HepG2 (cell line): ENCODE measurements around the gene TMEM185B. TPM values are rescaled to one million over a fixed set of nuclear protein-coding genes. Genes with fewer than 3 reads are reported as not detected.

Source experiments
- CBX5 ChIP-seq: sonication (generic); formaldehyde crosslinking; IDR thresholded peaks from 2 replicates; pipeline ENCODE4 v1.4.0; 2020; ENCODE audit warnings: missing genetic modification reagents, borderline replicate concordance
- ERF ChIP-seq: IDR thresholded peaks from 2 replicates; pipeline ENCODE4 v1.6.1; 2018; ENCODE audit warnings: missing biosample characterization, missing genetic modification reagents
- ESRRA ChIP-seq: sonication (generic); formaldehyde crosslinking; IDR thresholded peaks from 2 replicates; pipeline ENCODE4 v1.5.1; 2020; ENCODE audit warnings: mild to moderate bottlenecking, low read depth, missing genetic modification reagents
- HNRNPK ChIP-seq: fragments of 200-400 bp; formaldehyde crosslinking; IDR thresholded peaks from 2 replicates; pipeline ENCODE4 v1.6.1; 2018; ENCODE audit warnings: low read length, low read depth, moderate library complexity, mild to moderate bottlenecking; ENCODE audit not compliant: poor library complexity, severe bottlenecking
- ISL2 ChIP-seq: sonication (generic); formaldehyde crosslinking; IDR thresholded peaks from 2 replicates; pipeline ENCODE4 v1.5.0; 2020; ENCODE audit warnings: missing genetic modification reagents
- MBD4 ChIP-seq: IDR thresholded peaks from 2 replicates; pipeline ENCODE4 v1.6.1; 2012; ENCODE audit warnings: low read length, inconsistent platforms, borderline replicate concordance
- MED13 ChIP-seq: sonication (generic); formaldehyde crosslinking; IDR thresholded peaks from 2 replicates; pipeline ENCODE4 v1.5.0; 2020; ENCODE audit warnings: missing genetic modification reagents
- MTERF4 ChIP-seq: sonication (generic); formaldehyde crosslinking; IDR thresholded peaks from 2 replicates; pipeline ENCODE4 v1.8.0; 2023; ENCODE audit warnings: mild to moderate bottlenecking, missing genetic modification reagents
- NR2F1 ChIP-seq, 2 experiments: fragments of 450-650 bp in 1 of 2; formaldehyde crosslinking in 1 of 2; IDR thresholded peaks; 2 replicates each; pipeline versions ENCODE4 v1.5.0 to v1.6.1; 2016 to 2020; ENCODE audit warnings: mild to moderate bottlenecking in 1 of 2, missing compliant biosample characterization in 1 of 2, missing genetic modification reagents in 1 of 2, moderate library complexity in 1 of 2
- SCMH1 ChIP-seq: sonication (generic); formaldehyde crosslinking; IDR thresholded peaks from 2 replicates; pipeline ENCODE4 v1.9.0; 2021; ENCODE audit warnings: missing genetic modification reagents, mild to moderate bottlenecking, borderline replicate concordance
- TRAFD1 ChIP-seq: sonication (generic); formaldehyde crosslinking; IDR thresholded peaks from 2 replicates; pipeline ENCODE4 v1.5.1; 2020; ENCODE audit warnings: missing genetic modification reagents, mild to moderate bottlenecking, borderline replicate concordance
- ZBTB49 ChIP-seq: sonication (generic); formaldehyde crosslinking; IDR thresholded peaks from 2 replicates; pipeline ENCODE4 v1.4.0; 2020; ENCODE audit warnings: missing genetic modification reagents, borderline replicate concordance
- ZNF235 ChIP-seq: sonication (generic); formaldehyde crosslinking; IDR thresholded peaks from 2 replicates; pipeline ENCODE4 v1.8.1; 2023; ENCODE audit warnings: mild to moderate bottlenecking, missing genetic modification reagents, borderline replicate concordance
- ZNF276 ChIP-seq: sonication (generic); formaldehyde crosslinking; IDR thresholded peaks from 2 replicates; pipeline ENCODE4 v1.4.0; 2020; ENCODE audit warnings: mild to moderate bottlenecking, low read depth, missing genetic modification reagents
- ZNF362 ChIP-seq: sonication (generic); formaldehyde crosslinking; IDR thresholded peaks from 2 replicates; pipeline ENCODE4 v1.4.0; 2020; ENCODE audit warnings: missing genetic modification reagents, mild to moderate bottlenecking, borderline replicate concordance
- ZNF704 ChIP-seq: sonication (generic); formaldehyde crosslinking; IDR thresholded peaks from 2 replicates; pipeline ENCODE4 v1.8.1; 2023; ENCODE audit warnings: mild to moderate bottlenecking, inconsistent platforms, moderate library complexity, missing genetic modification reagents, borderline replicate concordance
- ZSCAN12 ChIP-seq: sonication (generic); formaldehyde crosslinking; IDR thresholded peaks from 2 replicates; pipeline ENCODE4 v1.9.0; 2021; ENCODE audit warnings: mild to moderate bottlenecking, missing genetic modification reagents
- ZSCAN9 ChIP-seq: IDR thresholded peaks from 2 replicates; pipeline ENCODE4 v1.6.1; 2016; ENCODE audit warnings: borderline replicate concordance
- polyA plus RNA-seq, 8 experiments: library from polyadenylated mRNA; depleted of rRNA in 3 of 8; stranded (reverse) in 7 of 8; unstranded in 1 of 8; fragments of >200 nt; fragmentation: Illumina TruSeq in 4 of 8; extraction: Trizol in 4 of 8; gene quantifications; 2 replicates each; pipeline versions ENCODE4 v1.2.1 to v1.2.3, GENCODE V29; 2011 to 2016; ENCODE audit warnings: low read depth in 4 of 8, missing spikeins in 1 of 8, mixed read lengths in 1 of 8; ENCODE audit not compliant: insufficient read depth in 1 of 8
- total RNA-seq, 5 experiments: library from RNA; depleted of rRNA; stranded (reverse); fragments of >200 nt; fragmentation: Illumina TruSeq; extraction: Trizol; gene quantifications; 2 replicates each; pipeline ENCODE4 v1.2.3, GENCODE V29; 2016; ENCODE audit warnings: low read depth in 1 of 5

TMEM185B gene
- total and polyA plus RNA-seq, 2 of the 13 experiments (the other 11 are each of a cell fraction or from before 2014, with no cell fraction given), result 5.6 to 7.0 TPM

GRCh38 chr2:120253021-120253882 lies 30.1 kb upstream of the TMEM185B start (continued):
- TF ChIP-seq ZNF276 (no peak), TRAFD1 (no peak), ZBTB49 (peak; percentile 73; the same call in 1 of the 2 replicates), ZSCAN12 (CRISPR knock-in tag) (no peak), CBX5 (CRISPR knock-in tag) (peak; percentile 44; the same call in 1 of the 2 replicates), MTERF4 (CRISPR knock-in tag) (no peak), HNRNPK (peak; percentile 7), ISL2 (CRISPR knock-in tag) (no peak), ZNF704 (CRISPR knock-in tag) (no peak; the same call in 1 of the 2 replicates), ESRRA (CRISPR knock-in tag) (no peak), MED13 (CRISPR knock-in tag) (no peak), MBD4 (no peak), ZSCAN9 (CRISPR knock-in tag) (0 out of 2 replicates have a peak, but pooled peaks have one; percentile 53), SCMH1 (CRISPR knock-in tag) (no peak), ZNF235 (no peak), ERF (peak; percentile 12; the same call in 1 of the 2 replicates), NR2F1 (CRISPR knock-in tag; IDR thresholded peaks at IDR 0.05) (0 out of 4 replicates have a peak, but pooled peaks of 1 of the 2 experiments have one; percentile 5), ZNF362 (CRISPR knock-in tag) (peak; percentile 39; the same call in 1 of the 2 replicates)
